IMR-90 (cell line): ENCODE measurements around the gene ZYG11B. TPM values are rescaled to one million over a fixed set of nuclear protein-coding genes. Genes with fewer than 3 reads are reported as not detected.

Source experiments
- ATAC-seq: fragments of 200-7000 bp; cut with Tn5 transposase; 2 replicates; pipeline ENCODE4 v1.9.1; 2020; ENCODE audit warnings: low read depth, mild to moderate bottlenecking, moderate library complexity
- BruUV-seq: library from RNA; stranded (reverse); fragments of 400-500 nt; replicated peaks from 2 replicates; lab custom pipeline; 2021; lab: Mats Ljungman, UMichigan
- CTCF ChIA-PET: fragments of 300-600 bp; formaldehyde crosslinking; extraction: SDS; loops from one replicate; lab custom pipeline; 2021; ENCODE audit warnings: antibody characterized with exemption; lab: Yijun Ruan, JAX
- POLR2A ChIA-PET: fragments of 300-600 bp; sonication (Branson Sonifier 250); formaldehyde crosslinking; loops from one replicate; lab custom pipeline; 2022; ENCODE audit warnings: antibody characterized with exemption; ENCODE audit not compliant: unreplicated experiment; lab: Charles Lee
- DNase-seq: peaks from one replicate; pipeline ENCODE4 v3.0.0; 2013
- H2AFZ ChIP-seq: replicated peaks from 2 replicates; pipeline ENCODE3; 2013; ENCODE audit warnings: low read length, mild to moderate bottlenecking; ENCODE audit not compliant: poor library complexity
- H2AK5ac ChIP-seq: 2 replicates; pipeline ENCODE4 v1.6.1; 2013; ENCODE audit warnings: low read depth, low read length, inconsistent platforms
- H2AK9ac ChIP-seq: replicated peaks from 2 replicates; pipeline ENCODE3; 2013; ENCODE audit warnings: mild to moderate bottlenecking, low read depth, low read length, moderate library complexity; ENCODE audit not compliant: poor library complexity
- H2BK120ac ChIP-seq: 2 replicates; pipeline ENCODE4 v1.6.1; 2013; ENCODE audit warnings: low read depth, low read length, inconsistent platforms
- H2BK15ac ChIP-seq: 3 replicates; pipeline ENCODE4 v1.6.1; 2013; ENCODE audit warnings: low read depth, low read length, inconsistent platforms
- H2BK20ac ChIP-seq: 2 replicates; pipeline ENCODE4 v1.6.1; 2013; ENCODE audit warnings: low read depth, mild to moderate bottlenecking, inconsistent platforms, low read length, moderate library complexity
- H2BK5ac ChIP-seq: 2 replicates; pipeline ENCODE4 v1.6.1; 2013; ENCODE audit warnings: mild to moderate bottlenecking, low read depth, low read length, inconsistent platforms; ENCODE audit not compliant: poor library complexity, severe bottlenecking
- H3K14ac ChIP-seq: replicated peaks from 2 replicates; pipeline ENCODE4 v1.6.1; 2013; ENCODE audit warnings: low read depth, low read length, inconsistent platforms
- H3K18ac ChIP-seq: 2 replicates; pipeline ENCODE4 v1.6.1; 2013; ENCODE audit warnings: low read depth, low read length, control low read depth
- H3K23ac ChIP-seq: 2 replicates; pipeline ENCODE4 v1.6.1; 2013; ENCODE audit warnings: low read depth, low read length, inconsistent platforms
- H3K27ac ChIP-seq: 2 replicates; pipeline ENCODE4 v1.5.1; 2013; ENCODE audit warnings: mild to moderate bottlenecking, control low read depth, low read length; ENCODE audit not compliant: insufficient read depth
- H3K27me3 ChIP-seq: 2 replicates; pipeline ENCODE4 v1.6.1; 2013; ENCODE audit warnings: low read length; ENCODE audit not compliant: control insufficient read depth, insufficient read depth
- H3K36me3 ChIP-seq: 2 replicates; pipeline ENCODE4 v1.6.1; 2013; ENCODE audit warnings: low read length, mixed read lengths; ENCODE audit not compliant: control insufficient read depth, insufficient read depth
- H3K4ac ChIP-seq: 2 replicates; pipeline ENCODE4 v1.6.1; 2013; ENCODE audit warnings: low read depth, low read length, inconsistent platforms
- H3K4me1 ChIP-seq: 2 replicates; pipeline ENCODE4 v1.6.1; 2013; ENCODE audit warnings: low read length, mixed read lengths; ENCODE audit not compliant: control insufficient read depth, insufficient read depth
- H3K4me2 ChIP-seq: 2 replicates; pipeline ENCODE4 v1.6.1; 2013; ENCODE audit warnings: low read depth, mild to moderate bottlenecking, control low read depth, low read length, moderate library complexity
- H3K4me3 ChIP-seq: 2 replicates; pipeline ENCODE4 v1.5.1; 2013; ENCODE audit warnings: low read depth, mild to moderate bottlenecking, control low read depth, low read length, moderate library complexity; ENCODE audit not compliant: insufficient read depth
- H3K56ac ChIP-seq: 2 replicates; pipeline ENCODE4 v1.6.1; 2013; ENCODE audit warnings: low read length, inconsistent platforms; ENCODE audit not compliant: insufficient read depth; ENCODE audit errors: extremely low read depth
- H3K79me1 ChIP-seq, 2 experiments: 2 replicates each; pipeline ENCODE4 v1.6.1; 2013; ENCODE audit warnings: low read length in 2 of 2, inconsistent platforms in 1 of 2, low read depth in 1 of 2
- H3K9ac ChIP-seq: 2 replicates; pipeline ENCODE4 v1.6.1; 2013; ENCODE audit warnings: low read depth, low read length, control low read depth
- H3K9me1 ChIP-seq: 2 replicates; pipeline ENCODE4 v1.6.1; 2013; ENCODE audit warnings: low read length, inconsistent platforms; ENCODE audit not compliant: insufficient read depth
- H3K9me3 ChIP-seq: 2 replicates; pipeline ENCODE4 v1.6.1; 2013; ENCODE audit warnings: low read length; ENCODE audit not compliant: control insufficient read depth, insufficient read depth
- H4K20me1 ChIP-seq: 2 replicates; pipeline ENCODE4 v1.6.1; 2013; ENCODE audit warnings: low read length, inconsistent platforms; ENCODE audit not compliant: insufficient read depth
- H4K5ac ChIP-seq: 2 replicates; pipeline ENCODE4 v1.6.1; 2013; ENCODE audit warnings: mild to moderate bottlenecking, low read depth, low read length, control low read depth
- H4K8ac ChIP-seq, 2 experiments: 2 replicates each; pipeline ENCODE4 v1.6.1; 2013; ENCODE audit warnings: low read depth in 2 of 2, low read length in 2 of 2, control low read depth in 1 of 2, inconsistent platforms in 1 of 2
- H4K91ac ChIP-seq: 2 replicates; pipeline ENCODE4 v1.6.1; 2013; ENCODE audit warnings: low read depth, low read length, inconsistent platforms; ENCODE audit not compliant: insufficient read depth
- CEBPB ChIP-seq: IDR thresholded peaks from 2 replicates; pipeline ENCODE4 v1.6.1; 2012; ENCODE audit warnings: low read depth, low read length, improper control_type of control experiment
- CTCF ChIP-seq: conservative IDR thresholded peaks from 2 replicates; pipeline ENCODE4 v1.5.1; 2012; ENCODE audit warnings: mild to moderate bottlenecking, low read depth, low read length, improper control_type of control experiment
- ELK1 ChIP-seq: fragments of 150-350 bp; IDR thresholded peaks from 2 replicates; pipeline ENCODE4 v1.6.1; 2016; ENCODE audit warnings: low read depth, mild to moderate bottlenecking, low read length, moderate library complexity, borderline replicate concordance
- FOS ChIP-seq: fragments of 150-350 bp; IDR thresholded peaks from 2 replicates; pipeline ENCODE4 v1.6.1; 2016; ENCODE audit warnings: low read depth, low read length
- MAZ ChIP-seq: IDR thresholded peaks from 2 replicates; pipeline ENCODE4 v1.6.1; 2012; ENCODE audit warnings: low read depth, mild to moderate bottlenecking, low read length, improper control_type of control experiment, moderate library complexity, borderline replicate concordance
- NFE2L2 ChIP-seq: fragments of 150-350 bp; IDR thresholded peaks from 2 replicates; pipeline ENCODE4 v1.6.1; 2016; ENCODE audit warnings: low read depth, mild to moderate bottlenecking, low read length
- POLR2A ChIP-seq: IDR thresholded peaks from 2 replicates; pipeline ENCODE4 v1.6.1; 2012; ENCODE audit warnings: mild to moderate bottlenecking, low read depth, low read length
- RCOR1 ChIP-seq: IDR thresholded peaks from 2 replicates; pipeline ENCODE4 v1.6.1; 2012; ENCODE audit warnings: mild to moderate bottlenecking, low read length, improper control_type of control experiment; ENCODE audit not compliant: insufficient replicate concordance
- SMC3 ChIP-seq: fragments of 150-350 bp; IDR thresholded peaks from 2 replicates; pipeline ENCODE4 v1.6.1; 2016; ENCODE audit warnings: low read depth, mild to moderate bottlenecking, antibody characterized with exemption, low read length, moderate library complexity
- USF2 ChIP-seq: fragments of 150-350 bp; IDR thresholded peaks from 2 replicates; pipeline ENCODE4 v1.6.1; 2017; ENCODE audit warnings: mild to moderate bottlenecking, antibody characterized with exemption, low read length, low read depth
- WGBS, 2 experiments: methylation state at CpG; one replicate each; pipeline versions ENCODE4 v1.1.5 to v1.1.7; 2013; ENCODE audit warnings: missing lambda C conversion rate in 2 of 2; ENCODE audit not compliant: insufficient read length in 1 of 2; ENCODE audit errors: extremely low coverage in 2 of 2; 5-methylcytosine and 5-hydroxymethylcytosine counted together
- dilution Hi-C: fragments of 300-500 bp; cut with HindIII; formaldehyde crosslinking; loops from one replicate; pipeline ENCODE4 v1.14.3; 2018; ENCODE audit warnings: low sequenced_read_pairs; ENCODE audit not compliant: unreplicated experiment
- in situ Hi-C: fragments of 300-500 bp; cut with MboI; formaldehyde crosslinking; loops from 3 replicates; pipeline ENCODE4 v1.14.3; 2019; ENCODE audit warnings: low sequenced_read_pairs, inconsistent platforms, mixed read lengths
- intact Hi-C: fragments of 100-400 bp; cut with micrococcal nuclease; formaldehyde crosslinking; loops from 2 replicates; pipeline ENCODE4 v1.10.0; 2022
- polyA plus RNA-seq, 3 experiments: library from polyadenylated mRNA; depleted of rRNA; stranded (reverse); fragments of >200 nt; gene quantifications; 2 replicates each; pipeline ENCODE4 v1.2.3, GENCODE V29; 2012; ENCODE audit warnings: low replicate concordance in 1 of 3
- total RNA-seq: library from RNA; depleted of rRNA; stranded (reverse); fragments of >200 nt; gene quantifications from 2 replicates; pipeline ENCODE4 v1.2.3, GENCODE V29; 2012

The ZYG11B gene
- total and polyA plus RNA-seq, 2 of the 4 experiments (the other 2 are of a cell fraction) = 8.1 to 55.2 TPM

GRCh38 chr1:52769346-52770033 is 43.2 kb downstream of the ZYG11B start:
- POLR2A ChIA-PET = no interaction called here
- H2BK120ac ChIP-seq = no peak overlapping the region
- intact Hi-C loops = no loop called here
- H4K5ac ChIP-seq = no peak overlapping the region
- H3K27me3 ChIP-seq = no peaks in the 10 kb centered on the region
- H2BK15ac ChIP-seq = no peak overlapping the region
- no peak overlapping the region for H3K27ac ChIP-seq
- peaks cover 10% of the 10 kb centered on the region; the same call in 1 of the 2 replicates for H3K9me1 ChIP-seq
- no peak overlapping the region for H2BK5ac ChIP-seq
- H3K56ac ChIP-seq = no peak overlapping the region; the same call in 1 of the 2 replicates
- no peak overlapping the region for H3K14ac ChIP-seq
- in situ Hi-C loops = no loop called here
- H3K4me3 ChIP-seq = no peak overlapping the region
- BruUV-seq = no TSS peak
- H3K79me1 ChIP-seq = peaks cover 34 to 55% of the 10 kb centered on the region in 2 experiments
- ATAC-seq = no peak
- H4K8ac ChIP-seq = no peak overlapping the region
- no peak overlapping the region for H4K91ac ChIP-seq
- H3K9ac ChIP-seq = no peak overlapping the region
- peaks cover 5% of the 10 kb centered on the region for H3K36me3 ChIP-seq
- CTCF ChIA-PET = no interaction called here
- H3K4ac ChIP-seq = no peak overlapping the region
- H3K4me1 ChIP-seq = peaks cover 6% of the 10 kb centered on the region
- TF ChIP-seq MAZ = no peak
- no peak for TF ChIP-seq ELK1
- no peak for TF ChIP-seq SMC3
- TF ChIP-seq USF2 = no peak
- TF ChIP-seq NFE2L2 = no peak
- no peak for TF ChIP-seq POLR2A
- no peak for TF ChIP-seq CTCF
- TF ChIP-seq CEBPB = no peak
- TF ChIP-seq FOS = no peak
- no peak for TF ChIP-seq RCOR1
- dilution Hi-C loops = no loop called here
- no peak overlapping the region for H2BK20ac ChIP-seq
- DNase-seq = no peak
- H3K18ac ChIP-seq = no peak overlapping the region
- H2AK5ac ChIP-seq = no peak overlapping the region
- H4K20me1 ChIP-seq = peaks cover 14% of the 10 kb centered on the region
- no CpG with 5 or more reads among the region's 4 CpGs for WGBS, 2 experiments
- no peak overlapping the region for H3K4me2 ChIP-seq
- no peak overlapping the region for H3K23ac ChIP-seq
- no peak overlapping the region for H2AFZ ChIP-seq
- H2AK9ac ChIP-seq = no peak overlapping the region
- no peaks in the 10 kb centered on the region for H3K9me3 ChIP-seq
